Neural crest cell (in vitro differentiated cells): ENCODE results near the gene TMCO2. TPM values are rescaled to one million over a fixed set of nuclear protein-coding genes. Genes with fewer than 3 reads are reported as not detected.

ENCODE experiments used
- DNase-seq: peaks from one replicate; pipeline ENCODE4 v3.0.0; 2021; ENCODE audit warnings: low read depth, mixed read lengths, low spot score
- H3K27ac Mint-ChIP-seq: one replicate; pipeline ENCODE4 v1.8.0; 2021; ENCODE audit warnings: mild to moderate bottlenecking, mixed read lengths; ENCODE audit not compliant: unreplicated experiment
- H3K27me3 Mint-ChIP-seq: 2 replicates; pipeline ENCODE4 v1.8.0; 2021; ENCODE audit warnings: low read depth, mild to moderate bottlenecking, mixed read lengths
- H3K36me3 Mint-ChIP-seq: 2 replicates; pipeline ENCODE4 v1.8.0; 2021; ENCODE audit warnings: low read depth, mild to moderate bottlenecking, mixed read lengths
- H3K4me1 Mint-ChIP-seq: 2 replicates; pipeline ENCODE4 v1.8.0; 2021; ENCODE audit warnings: mixed read lengths
- H3K4me3 Mint-ChIP-seq: one replicate; pipeline ENCODE4 v1.8.0; 2021; ENCODE audit warnings: mild to moderate bottlenecking, mixed read lengths
- H3K9me3 Mint-ChIP-seq: 2 replicates; pipeline ENCODE4 v1.8.0; 2021; ENCODE audit warnings: mixed read lengths
- total RNA-seq: library from RNA; stranded (reverse); gene quantifications from 2 replicates; pipeline ENCODE4 v1.2.1, GENCODE V29; 2021
- TF ChIP-seq, protein P1 (sequence below): fragments of 200-600 bp; sonication (generic); conservative IDR thresholded peaks from 2 replicates; pipeline ENCODE4 v1.5.0; 2021; ENCODE audit warnings: antibody characterized with exemption, mild to moderate bottlenecking

The TMCO2 gene
- total RNA-seq, 1 donor from 2014 or later = not detected

GRCh38 chr1:40265919-40266318 lies 18.2 kb downstream of the TMCO2 start:
- TF ChIP-seq, protein P1, sequence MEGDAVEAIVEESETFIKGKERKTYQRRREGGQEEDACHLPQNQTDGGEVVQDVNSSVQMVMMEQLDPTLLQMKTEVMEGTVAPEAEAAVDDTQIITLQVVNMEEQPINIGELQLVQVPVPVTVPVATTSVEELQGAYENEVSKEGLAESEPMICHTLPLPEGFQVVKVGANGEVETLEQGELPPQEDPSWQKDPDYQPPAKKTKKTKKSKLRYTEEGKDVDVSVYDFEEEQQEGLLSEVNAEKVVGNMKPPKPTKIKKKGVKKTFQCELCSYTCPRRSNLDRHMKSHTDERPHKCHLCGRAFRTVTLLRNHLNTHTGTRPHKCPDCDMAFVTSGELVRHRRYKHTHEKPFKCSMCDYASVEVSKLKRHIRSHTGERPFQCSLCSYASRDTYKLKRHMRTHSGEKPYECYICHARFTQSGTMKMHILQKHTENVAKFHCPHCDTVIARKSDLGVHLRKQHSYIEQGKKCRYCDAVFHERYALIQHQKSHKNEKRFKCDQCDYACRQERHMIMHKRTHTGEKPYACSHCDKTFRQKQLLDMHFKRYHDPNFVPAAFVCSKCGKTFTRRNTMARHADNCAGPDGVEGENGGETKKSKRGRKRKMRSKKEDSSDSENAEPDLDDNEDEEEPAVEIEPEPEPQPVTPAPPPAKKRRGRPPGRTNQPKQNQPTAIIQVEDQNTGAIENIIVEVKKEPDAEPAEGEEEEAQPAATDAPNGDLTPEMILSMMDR = no peak
- Mint-ChIP-seq H3K27me3 (no peaks in the 10 kb centered on the region), H3K27ac (no peak overlapping the region), H3K36me3 (peaks cover 12% of the 10 kb centered on the region), H3K4me3 (no peak overlapping the region), H3K4me1 (no peaks in the 10 kb centered on the region), H3K9me3 (no peaks in the 10 kb centered on the region)
- no peak for DNase-seq

- Mint-ChIP-seq H3K4me3 (no peak overlapping the region), H3K9me3 (no peaks in the 10 kb centered on the region), H3K4me1 (no peaks in the 10 kb centered on the region), H3K36me3 (peaks cover 11% of the 10 kb centered on the region), H3K27ac (peak overlapping the region; percentile 71), H3K27me3 (no peaks in the 10 kb centered on the region)
- DNase-seq = no peak
- TF ChIP-seq, protein P1 = no peak
These were observed 19.2 kb downstream of the TMCO2 start for GRCh38 chr1:40266786-40267535.

- H3K9me3 Mint-ChIP-seq = no peaks in the 10 kb centered on the region
- no peaks in the 10 kb centered on the region for H3K27me3 Mint-ChIP-seq
- no peak for DNase-seq
- H3K36me3 Mint-ChIP-seq = peaks cover 14% of the 10 kb centered on the region
- TF ChIP-seq, protein P1 = no peak
- no peaks in the 10 kb centered on the region for H3K4me1 Mint-ChIP-seq
- H3K27ac Mint-ChIP-seq = no peak overlapping the region
- H3K4me3 Mint-ChIP-seq = no peak overlapping the region
These were observed 20.0 kb downstream of the TMCO2 start for GRCh38 chr1:40267767-40268187.

DNA sequence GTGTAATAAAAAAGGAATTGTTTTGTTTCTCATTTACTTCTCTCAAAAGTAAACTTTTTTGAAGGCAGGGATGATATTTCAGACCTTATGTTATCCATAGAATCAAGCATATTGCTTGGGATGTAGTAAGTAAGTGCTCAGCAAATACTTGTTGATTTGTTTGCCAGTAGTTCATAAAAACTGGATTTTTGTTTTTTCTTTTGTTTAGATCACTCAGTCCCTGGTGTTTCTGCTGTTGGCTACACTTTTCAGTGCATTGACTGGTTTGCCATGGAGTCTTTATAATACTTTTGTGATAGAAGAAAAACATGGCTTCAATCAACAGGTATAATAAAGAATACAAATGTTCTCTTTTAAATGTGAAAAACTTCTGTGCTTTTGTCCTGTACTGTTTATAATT lies 20.5 kb downstream of the TMCO2 start:
- no peak for DNase-seq
- H3K4me3 Mint-ChIP-seq = no peak overlapping the region
- no peaks in the 10 kb centered on the region for H3K4me1 Mint-ChIP-seq
- no peak overlapping the region for H3K27ac Mint-ChIP-seq
- H3K27me3 Mint-ChIP-seq = no peaks in the 10 kb centered on the region
- TF ChIP-seq, protein P1 = no peak
- H3K9me3 Mint-ChIP-seq = no peaks in the 10 kb centered on the region
- peaks cover 15% of the 10 kb centered on the region for H3K36me3 Mint-ChIP-seq

GRCh38 chr1:40270152-40270834 lies 22.6 kb downstream of the TMCO2 start:
- DNase-seq = no peak
- Mint-ChIP-seq H3K36me3 (peaks cover 22% of the 10 kb centered on the region), H3K4me3 (no peak overlapping the region), H3K27me3 (no peaks in the 10 kb centered on the region), H3K27ac (no peak overlapping the region), H3K4me1 (no peaks in the 10 kb centered on the region), H3K9me3 (no peaks in the 10 kb centered on the region)
- TF ChIP-seq, protein P1 = no peak
